ENCODE results near the gene WDR33. TPM values are rescaled to one million over a fixed set of nuclear protein-coding genes. Genes with fewer than 3 reads are reported as not detected.
"Not testable (repeated sequence)": the region's sequence is repeated elsewhere in the genome, so short reads cannot be mapped to it uniquely, and the experiment has no call there.

The WDR33 gene
- total and polyA plus RNA-seq, 4 donors: 8.2 to 37.5 (median 22.4) TPM

GRCh38 chr2:127749537-127749936 lies 61.4 kb downstream of the WDR33 start:
- not testable (repeated sequence) for H3K9me3 ChIP-seq (ENCODE audit: control insufficient read depth in 4 of 4, low read length in 3 of 4); H3K27me3 ChIP-seq (ENCODE audit: control insufficient read depth in 4 of 4, insufficient read depth in 4 of 4, low read length in 3 of 4); H3K27ac ChIP-seq (ENCODE audit: low read depth in 1 of 2, low read length in 2 of 2); H3K9ac ChIP-seq (ENCODE audit: low read depth in 1 of 2, low read length in 2 of 2); H3K4me1 ChIP-seq (ENCODE audit: control insufficient read depth in 4 of 4, insufficient read depth in 4 of 4, low read length in 3 of 4); DNase-seq (ENCODE audit: low spot score); H3K4me3 ChIP-seq (ENCODE audit: low read depth in 1 of 3, low read length in 3 of 3)
- H3K36me3 ChIP-seq (ENCODE audit: control insufficient read depth in 4 of 4, insufficient read depth in 3 of 4, low read depth in 1 of 4, low read length in 3 of 4): peaks cover 0 to 12% (median 7%) of the 10 kb centered on the region in 4 donors
- 88% methylated on average over 5 of the region's 5 CpGs for WGBS

- Histone ChIP-seq H3K27ac (ENCODE audit: low read depth in 1 of 2, low read length in 2 of 2) (no peak overlapping the region), H3K9me3 (ENCODE audit: control insufficient read depth in 4 of 4, low read length in 3 of 4) (no peaks in the 10 kb centered on the region), H3K9ac (ENCODE audit: low read depth in 1 of 2, low read length in 2 of 2) (no peak overlapping the region), H3K36me3 (ENCODE audit: control insufficient read depth in 4 of 4, insufficient read depth in 3 of 4, low read depth in 1 of 4, low read length in 3 of 4) (peaks cover 0 to 14% (median 8%) of the 10 kb centered on the region in 4 donors), H3K27me3 (ENCODE audit: control insufficient read depth in 4 of 4, insufficient read depth in 4 of 4, low read length in 3 of 4) (no peaks in the 10 kb centered on the region), H3K4me3 (ENCODE audit: low read depth in 1 of 3, low read length in 3 of 3) (no peak overlapping the region), H3K4me1 (ENCODE audit: control insufficient read depth in 4 of 4, insufficient read depth in 4 of 4, low read length in 3 of 4) (no peaks in the 10 kb centered on the region)
- DNase-seq (ENCODE audit: low spot score): no peak
- TF ChIP-seq NR2F2 (IDR thresholded peaks at IDR 0.05): no peak
- TF ChIP-seq GABPA (IDR thresholded peaks at IDR 0.05 in 1 of 2, conservative IDR thresholded peaks at IDR 0.05 in 1 of 2): no peak
- TF ChIP-seq SP1 (IDR thresholded peaks at IDR 0.05): no peak
- no peak for TF ChIP-seq ATF3 (IDR thresholded peaks at IDR 0.05)
- TF ChIP-seq YY1 (IDR thresholded peaks at IDR 0.05): no peak
- no peak for TF ChIP-seq EGR1 (IDR thresholded peaks at IDR 0.05; ENCODE audit: low read depth in 2 of 2)
- TF ChIP-seq CTCF (IDR thresholded peaks at IDR 0.05; ENCODE audit: low read depth, low read length, missing input control): no peak
- no peak for TF ChIP-seq RAD21 (IDR thresholded peaks at IDR 0.05)
- no peak for TF ChIP-seq HNF4A (conservative IDR thresholded peaks at IDR 0.05)
- TF ChIP-seq MAX (IDR thresholded peaks at IDR 0.05): no peak
- WGBS: 94% methylated on average over 5 of the region's 5 CpGs
These were observed 63.4 kb downstream of the WDR33 start for GRCh38 chr2:127747621-127748020.

- no peak overlapping the region for H3K9ac ChIP-seq (ENCODE audit: low read depth in 1 of 2, low read length in 2 of 2)
- peaks cover 0 to 3% (median 2%) of the 10 kb centered on the region in 4 donors for H3K4me1 ChIP-seq (ENCODE audit: control insufficient read depth in 4 of 4, insufficient read depth in 4 of 4, low read length in 3 of 4)
- no peaks in the 10 kb centered on the region for H3K27me3 ChIP-seq (ENCODE audit: control insufficient read depth in 4 of 4, insufficient read depth in 4 of 4, low read length in 3 of 4)
- H3K4me3 ChIP-seq (ENCODE audit: low read depth in 1 of 3, low read length in 3 of 3): no peak overlapping the region
- no peak overlapping the region for H3K27ac ChIP-seq (ENCODE audit: low read depth in 1 of 2, low read length in 2 of 2)
- 88% methylated on average over 3 of the region's 3 CpGs for WGBS
- no peak for TF ChIP-seq RXRA (IDR thresholded peaks at IDR 0.05)
- TF ChIP-seq EGR1 (IDR thresholded peaks at IDR 0.05; ENCODE audit: low read depth in 2 of 2): no peak
- no peak for TF ChIP-seq ZBTB33 (IDR thresholded peaks at IDR 0.05)
- no peak for TF ChIP-seq FOXA2 (IDR thresholded peaks at IDR 0.05)
- no peak for TF ChIP-seq SP1 (IDR thresholded peaks at IDR 0.05)
- TF ChIP-seq JUND (IDR thresholded peaks at IDR 0.05): no peak
- TF ChIP-seq FOXA1 (IDR thresholded peaks at IDR 0.05): no peak
- no peak for TF ChIP-seq HNF4G (IDR thresholded peaks at IDR 0.05)
- TF ChIP-seq GABPA (IDR thresholded peaks at IDR 0.05 in 1 of 2, conservative IDR thresholded peaks at IDR 0.05 in 1 of 2): no peak
- TF ChIP-seq NR2F2 (IDR thresholded peaks at IDR 0.05): no peak
- TF ChIP-seq ATF3 (IDR thresholded peaks at IDR 0.05): no peak
- no peak for TF ChIP-seq MAX (IDR thresholded peaks at IDR 0.05)
- no peak for TF ChIP-seq TAF1 (conservative IDR thresholded peaks at IDR 0.05)
- TF ChIP-seq HNF4A (conservative IDR thresholded peaks at IDR 0.05): no peak
- no peaks in the 10 kb centered on the region for H3K9me3 ChIP-seq (ENCODE audit: control insufficient read depth in 4 of 4, low read length in 3 of 4)
- peaks cover 0 to 14% (median 6%) of the 10 kb centered on the region in 4 donors for H3K36me3 ChIP-seq (ENCODE audit: control insufficient read depth in 4 of 4, insufficient read depth in 3 of 4, low read depth in 1 of 4, low read length in 3 of 4)
- DNase-seq (ENCODE audit: low spot score): no peak
These were observed 67.4 kb downstream of the WDR33 start for GRCh38 chr2:127743477-127744026.

Data from liver (tissue), 9 donors.